ENCODE results near the gene FRMD4A. TPM values are rescaled to one million over a fixed set of nuclear protein-coding genes. Genes with fewer than 3 reads are reported as not detected.
"Not testable (repeated sequence)": the region's sequence is repeated elsewhere in the genome, so short reads cannot be mapped to it uniquely, and the experiment has no call there.

The FRMD4A gene
- total RNA-seq, 1 donor from 2014 or later: 0.64 TPM

- DNase-seq (no peak), ATAC-seq (ENCODE audit: low read depth) (no peak)
- no peak overlapping the region for H3K27ac Mint-ChIP-seq
- POLR2A ChIA-PET: no interaction called here
- H3K9me3 Mint-ChIP-seq: no peaks in the 10 kb centered on the region
- no peak overlapping the region for H3K4me3 Mint-ChIP-seq
- TF ChIP-seq CTCF (IDR thresholded peaks at IDR 0.05): no peak
- CTCF ChIA-PET: no interaction called here
- intact Hi-C loops (cut with micrococcal nuclease): no loop called here
- H3K4me1 Mint-ChIP-seq: no peaks in the 10 kb centered on the region
- H3K36me3 Mint-ChIP-seq (ENCODE audit: low read depth): no peaks in the 10 kb centered on the region
- H3K27me3 Mint-ChIP-seq: peaks cover 28% of the 10 kb centered on the region
Measured at GRCh38 chr10:14137391-14137790, 193.3 kb downstream of the FRMD4A start.

DNA sequence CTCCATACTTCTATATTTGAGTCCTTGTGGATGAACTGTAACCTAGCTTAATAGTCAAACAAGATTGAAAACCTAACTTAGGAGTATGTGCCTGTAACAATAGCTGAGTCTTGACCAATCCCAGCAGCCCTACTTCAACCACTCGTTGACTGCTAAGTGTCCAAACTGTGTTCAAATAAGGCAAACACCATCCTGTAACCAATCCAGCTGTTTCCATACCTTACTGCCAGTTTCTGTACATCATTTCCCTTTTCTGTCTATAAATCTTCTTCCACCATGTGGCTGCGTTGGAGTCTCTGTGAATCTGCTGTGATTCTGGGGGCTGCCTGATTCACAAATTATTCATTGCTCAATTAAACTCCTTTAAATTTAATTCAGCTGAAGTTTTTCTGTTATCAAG, 195.5 kb downstream of the FRMD4A start:
- H3K9me3 Mint-ChIP-seq; ATAC-seq (ENCODE audit: low read depth); H3K36me3 Mint-ChIP-seq (ENCODE audit: low read depth); CTCF ChIA-PET; H3K4me3 Mint-ChIP-seq; DNase-seq; H3K27ac Mint-ChIP-seq; intact Hi-C loops (cut with micrococcal nuclease); H3K4me1 Mint-ChIP-seq; POLR2A ChIA-PET: not testable (repeated sequence)
- H3K27me3 Mint-ChIP-seq: peaks cover 14% of the 10 kb centered on the region

GRCh38 chr10:14134275-14134674, 196.4 kb downstream of the FRMD4A start:
- TF ChIP-seq CTCF (IDR thresholded peaks at IDR 0.05): no peak
- CTCF ChIA-PET: no interaction called here
- POLR2A ChIA-PET: no interaction called here
- no peak overlapping the region for H3K27ac Mint-ChIP-seq
- intact Hi-C loops (cut with micrococcal nuclease): no loop called here
- ATAC-seq (ENCODE audit: low read depth) (no peak), DNase-seq (no peak)
- H3K27me3 Mint-ChIP-seq: peaks cover 13% of the 10 kb centered on the region
- no peaks in the 10 kb centered on the region for H3K9me3 Mint-ChIP-seq
- no peak overlapping the region for H3K4me3 Mint-ChIP-seq
- no peaks in the 10 kb centered on the region for H3K4me1 Mint-ChIP-seq
- no peaks in the 10 kb centered on the region for H3K36me3 Mint-ChIP-seq (ENCODE audit: low read depth)

- ChIA-PET POLR2A (no interaction called here), CTCF (no interaction called here)
- no peak for TF ChIP-seq CTCF (IDR thresholded peaks at IDR 0.05)
- ATAC-seq (ENCODE audit: low read depth): no peak
- H3K36me3 Mint-ChIP-seq (ENCODE audit: low read depth): no peaks in the 10 kb centered on the region
- H3K9me3 Mint-ChIP-seq: no peaks in the 10 kb centered on the region
- no peak for DNase-seq
- intact Hi-C loops (cut with micrococcal nuclease): no loop called here
- peaks cover 6% of the 10 kb centered on the region for H3K27me3 Mint-ChIP-seq
- no peak overlapping the region for H3K4me3 Mint-ChIP-seq
- peaks cover 9% of the 10 kb centered on the region for H3K4me1 Mint-ChIP-seq
- no peak overlapping the region for H3K27ac Mint-ChIP-seq
Measured at GRCh38 chr10:14131261-14131960, 199.3 kb downstream of the FRMD4A start.

DNA sequence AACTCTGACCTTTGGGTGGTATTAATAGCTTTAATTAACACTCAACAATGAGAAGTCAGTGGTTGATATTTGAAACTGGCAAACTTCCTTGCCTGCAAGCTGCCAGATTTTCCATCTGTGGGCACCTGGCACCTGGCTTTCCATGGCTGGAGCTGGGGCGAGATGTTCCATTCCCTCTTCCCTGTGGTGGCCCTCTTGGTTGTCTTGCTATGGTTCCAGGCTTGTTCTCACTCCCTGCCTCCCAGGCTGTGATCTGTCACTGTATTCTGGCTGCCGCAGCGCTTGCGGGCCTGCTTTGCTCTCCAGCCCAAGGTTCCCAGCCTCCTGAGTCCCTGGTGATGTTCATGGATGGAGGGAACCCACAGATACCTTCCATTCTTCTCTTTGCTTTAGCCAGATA, 201.0 kb downstream of the FRMD4A start:
- Mint-ChIP-seq H3K4me1 (peaks cover 9% of the 10 kb centered on the region), H3K36me3 (ENCODE audit: low read depth) (no peaks in the 10 kb centered on the region), H3K27me3 (peaks cover 9% of the 10 kb centered on the region), H3K27ac (no peak overlapping the region), H3K4me3 (no peak overlapping the region), H3K9me3 (no peaks in the 10 kb centered on the region)
- ChIA-PET CTCF (no interaction called here), POLR2A (no interaction called here)
- TF ChIP-seq CTCF (IDR thresholded peaks at IDR 0.05): no peak
- no peak for DNase-seq
- no peak for ATAC-seq (ENCODE audit: low read depth)
- intact Hi-C loops (cut with micrococcal nuclease): no loop called here

DNA sequence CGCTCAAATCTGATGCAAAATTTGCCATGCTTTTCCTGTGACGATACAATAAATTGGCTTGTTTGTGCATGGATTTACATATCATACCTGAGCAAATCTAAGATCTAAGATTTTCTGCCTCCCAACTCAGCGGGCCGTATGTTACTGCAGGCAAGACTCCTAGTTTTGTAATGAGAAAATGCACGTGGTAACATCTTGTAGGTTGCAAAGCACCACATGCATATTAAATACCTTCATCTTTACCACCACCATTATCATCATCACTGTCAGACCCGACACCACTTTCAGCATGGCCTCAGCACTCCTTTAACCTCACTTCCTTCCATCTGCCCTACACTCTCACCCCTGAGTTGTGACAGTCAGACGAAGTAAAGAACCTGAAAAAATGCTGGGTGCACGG, 202.2 kb downstream of the FRMD4A start:
- Mint-ChIP-seq H3K27me3 (peaks cover 9% of the 10 kb centered on the region), H3K9me3 (no peaks in the 10 kb centered on the region), H3K4me3 (peak overlapping the region; percentile 2), H3K4me1 (peaks cover 9% of the 10 kb centered on the region), H3K27ac (no peak overlapping the region), H3K36me3 (ENCODE audit: low read depth) (no peaks in the 10 kb centered on the region)
- TF ChIP-seq CTCF (IDR thresholded peaks at IDR 0.05): no peak
- ChIA-PET POLR2A (interaction anchor here (0.7 kb wide), 1 partner anchor 955 kb away, joined by 3 read pairs; no protein-coding TSS in a partner anchor), CTCF (no interaction called here)
- ATAC-seq (ENCODE audit: low read depth) (no peak), DNase-seq (no peak)
- intact Hi-C loops (cut with micrococcal nuclease): no loop called here

Data from activated B cell treated with CpG ODN at 0.5 μM for 24 hours (primary cell).